GM11168 (cell line): Measurements from ENCODE around the gene ANKAR.
"Not testable (repeated sequence)": the region's sequence is repeated elsewhere in the genome, so short reads cannot be mapped to it uniquely, and the experiment has no call there.

ENCODE experiments used
- in situ Hi-C: fragments of 300-500 bp; cut with MboI; formaldehyde crosslinking; loops from one replicate; pipeline ENCODE4 v1.12.0; 2022; ENCODE audit warnings: low sequenced_read_pairs; ENCODE audit not compliant: unreplicated experiment

Gene ANKAR

DNA sequence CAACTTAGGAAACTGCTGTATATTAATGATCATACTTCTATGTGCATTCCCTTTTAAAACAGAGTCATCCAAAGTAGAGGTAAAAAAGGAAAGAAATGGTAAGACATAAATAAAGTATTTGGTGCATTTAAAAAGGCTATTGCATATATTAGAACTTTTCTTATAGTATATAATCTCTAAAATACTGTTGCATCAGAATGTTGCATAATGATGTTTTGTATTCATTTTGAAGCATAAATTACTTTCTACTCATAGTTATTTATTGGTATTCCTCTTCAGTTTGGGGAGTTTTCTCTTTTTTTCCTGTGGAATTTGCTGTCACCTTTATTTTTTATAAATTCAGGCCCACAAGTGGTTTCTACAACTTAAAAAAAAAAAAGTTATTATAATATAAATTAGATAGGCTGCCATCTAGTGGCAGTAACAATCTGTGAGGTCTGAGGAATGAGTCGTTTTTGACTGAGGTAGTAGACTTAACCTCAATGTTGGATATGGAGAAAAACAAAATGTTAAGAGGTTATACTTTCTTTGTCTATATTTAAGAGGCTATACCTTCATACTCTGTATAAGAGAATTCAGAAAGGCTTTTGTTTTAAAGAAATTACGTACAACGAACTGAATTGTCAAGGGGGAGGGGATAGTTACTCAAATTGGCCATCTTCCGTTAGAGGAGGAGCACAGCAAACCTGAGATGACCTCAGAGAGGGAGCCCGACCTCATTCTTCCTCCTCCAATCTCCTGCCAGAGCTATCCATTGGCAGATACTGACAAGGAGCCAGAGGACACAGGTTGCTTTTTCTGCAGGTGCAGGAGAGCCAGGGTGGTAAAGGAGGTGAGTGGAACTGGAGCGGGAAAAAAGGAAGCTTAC, 23.8 kb downstream of the ANKAR start:
- in situ Hi-C loops = no loop called here

DNA sequence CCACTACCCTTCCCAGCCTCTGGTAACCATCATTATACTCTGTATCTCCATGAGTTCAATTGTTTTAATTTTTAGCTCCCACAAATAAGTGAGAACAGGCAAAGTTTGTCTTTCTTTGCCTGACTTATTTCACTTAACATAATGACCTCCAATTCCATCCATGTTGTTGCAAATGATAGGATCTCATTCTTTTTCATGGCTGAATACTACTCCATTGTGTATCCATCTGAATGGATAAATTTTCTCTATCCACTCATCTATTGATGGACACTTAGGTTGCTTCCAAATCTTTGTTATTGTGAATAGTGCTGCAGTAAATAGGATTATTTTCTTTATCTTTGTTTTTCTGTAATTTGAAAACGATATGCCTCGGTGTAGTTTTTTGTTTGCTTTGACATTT, 26.2 kb downstream of the ANKAR start:
- in situ Hi-C loops = loop anchor here (10.0 kb wide), 1 partner anchor 46 kb away; no protein-coding TSS in a partner anchor

DNA sequence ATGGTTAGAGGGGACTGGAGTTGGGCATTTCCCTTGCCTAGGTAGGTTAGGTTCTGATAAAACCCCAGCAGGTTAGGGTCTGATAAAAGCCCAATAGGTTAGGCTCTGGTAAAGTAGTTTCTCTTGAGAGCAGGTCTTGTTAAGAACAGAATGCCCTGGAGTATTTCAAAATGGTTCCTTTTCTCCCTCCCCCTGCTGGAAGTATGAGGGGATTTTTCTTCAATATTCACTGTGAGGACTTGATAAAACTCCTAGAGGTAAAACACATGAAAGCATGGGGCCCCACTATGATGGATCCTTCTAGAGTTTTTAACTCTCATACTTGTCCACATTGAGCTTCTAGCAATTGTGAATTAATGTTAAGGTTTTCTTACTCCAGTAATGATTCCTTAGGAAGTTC, 27.6 kb downstream of the ANKAR start:
- in situ Hi-C loops = loop anchor here (10.0 kb wide), 1 partner anchor 47 kb away; no protein-coding TSS in a partner anchor

DNA sequence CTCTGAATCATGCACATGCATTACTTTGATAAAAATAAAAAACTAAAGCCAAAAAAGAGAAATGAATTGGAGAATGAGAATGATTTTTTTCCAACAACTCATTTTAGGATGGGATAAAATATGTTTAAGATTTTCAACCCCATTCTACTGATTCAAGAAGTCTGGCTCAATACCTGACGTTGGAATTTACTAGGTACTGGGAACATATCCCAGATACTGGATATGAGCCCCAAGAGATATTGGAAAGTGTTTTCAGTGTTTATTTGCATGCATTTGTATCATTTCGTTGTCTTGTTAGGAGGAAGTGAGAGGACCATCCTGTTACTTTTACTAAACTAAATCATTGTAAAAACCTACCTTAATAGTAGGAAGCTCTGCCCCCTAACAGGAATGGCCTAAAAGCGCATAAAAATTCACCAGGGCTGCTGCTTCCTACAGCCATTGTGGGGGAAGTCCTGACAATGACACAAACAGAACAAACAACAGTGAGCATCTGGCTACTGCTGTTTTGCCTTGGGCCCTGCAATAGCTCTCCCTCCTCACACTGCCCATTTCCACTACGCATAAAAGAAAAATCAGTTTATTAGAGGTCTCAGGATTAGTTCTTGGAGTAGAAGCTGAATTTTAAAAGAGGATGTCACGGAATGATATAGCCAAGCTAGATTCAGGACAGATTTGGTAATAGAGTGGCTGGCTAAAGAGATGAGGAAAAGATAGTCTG, 35.2 kb downstream of the ANKAR start:
- in situ Hi-C loops = loop anchor here (10.0 kb wide), 1 partner anchor 55 kb away; no protein-coding TSS in a partner anchor

DNA sequence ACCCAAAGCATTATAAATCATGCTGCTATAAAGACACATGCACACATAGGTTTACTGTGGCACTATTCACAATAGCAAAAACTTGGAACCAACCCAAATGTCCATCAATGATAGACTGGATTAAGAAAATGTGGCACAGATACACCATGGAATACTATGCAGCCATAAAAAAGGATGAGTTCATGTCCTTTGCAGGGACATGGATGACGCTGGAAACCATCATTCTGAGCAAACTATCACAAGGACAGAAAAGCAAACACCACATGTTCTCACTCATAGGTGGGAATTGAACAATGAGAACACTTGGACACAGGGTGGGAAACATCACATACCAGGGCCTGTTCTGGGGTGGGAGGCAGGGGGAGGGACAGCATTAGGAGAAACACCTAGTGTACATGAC, 43.1 kb downstream of the ANKAR start:
- in situ Hi-C loops = not testable (repeated sequence)

DNA sequence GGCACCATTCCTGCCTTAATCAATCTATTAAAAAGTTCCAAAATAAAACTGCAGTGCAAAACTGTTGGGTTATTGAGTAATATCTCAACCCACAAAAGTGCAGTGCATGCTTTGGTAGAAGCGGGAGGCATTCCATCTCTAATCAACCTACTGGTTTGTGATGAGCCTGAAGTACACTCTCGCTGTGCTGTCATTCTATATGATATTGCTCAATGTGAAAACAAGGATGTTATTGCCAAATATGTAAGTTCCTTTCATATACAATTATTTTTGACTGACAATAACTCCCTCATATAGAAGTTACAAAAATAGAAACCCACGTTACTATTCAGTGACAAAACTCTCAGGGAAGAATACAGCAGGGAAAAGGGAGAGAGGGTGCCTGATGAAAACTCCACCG, 45.1 kb downstream of the ANKAR start:
- in situ Hi-C loops = no loop called here

DNA sequence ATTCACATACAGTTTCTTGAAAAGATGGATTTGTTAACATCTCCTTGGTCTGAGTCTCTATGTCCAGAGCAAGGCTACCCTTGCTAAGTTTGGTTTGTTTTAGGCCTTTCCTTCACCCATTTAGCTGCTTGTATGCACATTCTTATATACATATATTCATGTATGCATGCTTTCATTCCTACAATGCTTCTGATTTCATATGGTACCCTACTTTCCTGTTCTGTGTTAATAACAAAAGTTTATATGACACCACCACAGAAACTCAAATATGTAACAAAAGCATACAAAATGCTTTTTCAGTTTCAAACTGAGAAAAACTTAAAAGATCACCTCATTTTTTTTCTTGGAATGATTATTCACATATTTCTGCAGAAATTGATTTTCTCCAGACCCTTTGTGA, 48.7 kb downstream of the ANKAR start:
- in situ Hi-C loops = no loop called here
